ENCODE measurements around the gene NBR1. TPM values are rescaled to one million over a fixed set of nuclear protein-coding genes. Genes with fewer than 3 reads are reported as not detected.
"Not testable (repeated sequence)": the region's sequence is repeated elsewhere in the genome, so short reads cannot be mapped to it uniquely, and the experiment has no call there.

NBR1 gene
- total RNA-seq, 1 donor from 2014 or later = 56.1 TPM

- no peak for DNase-seq (ENCODE audit: low spot score)
- intact Hi-C loops (cut with micrococcal nuclease) = loop anchor here (1.0 to 2.0 kb wide), 8 partner anchors 42 to 1891 kb away; partner anchors contain the start of genes BRCA1, NMT1, PSME3 and RETREG3
- H3K4me1 Mint-ChIP-seq (ENCODE audit: low read depth) = peaks cover 20% of the 10 kb centered on the region
- peaks cover 1% of the 10 kb centered on the region for H3K36me3 Mint-ChIP-seq (ENCODE audit: low read depth)
- no peak overlapping the region for H3K27ac Mint-ChIP-seq
- no peaks in the 10 kb centered on the region for H3K9me3 Mint-ChIP-seq
- no peaks in the 10 kb centered on the region for H3K27me3 Mint-ChIP-seq (ENCODE audit: insufficient read depth)
- H3K4me3 Mint-ChIP-seq = no peak overlapping the region
These were observed 1.4 kb upstream of the NBR1 start for GRCh38 chr17:43169561-43170139.

GRCh38 chr17:43170140-43170765, 761 bp upstream of the NBR1 start:
- peaks cover 22% of the 10 kb centered on the region for H3K4me1 Mint-ChIP-seq (ENCODE audit: low read depth)
- intact Hi-C loops (cut with micrococcal nuclease) = loop anchor here (1.0 to 2.0 kb wide), 8 partner anchors 41 to 1891 kb away; partner anchors contain the start of genes BRCA1, NMT1, PSME3 and RETREG3
- H3K27me3 Mint-ChIP-seq (ENCODE audit: insufficient read depth) = no peaks in the 10 kb centered on the region
- H3K27ac Mint-ChIP-seq = no peak overlapping the region
- no peak overlapping the region for H3K4me3 Mint-ChIP-seq
- peaks cover 4% of the 10 kb centered on the region for H3K36me3 Mint-ChIP-seq (ENCODE audit: low read depth)
- H3K9me3 Mint-ChIP-seq = no peaks in the 10 kb centered on the region
- peak; percentile 87 for DNase-seq (ENCODE audit: low spot score)

- H3K4me3 Mint-ChIP-seq = no peak overlapping the region
- intact Hi-C loops (cut with micrococcal nuclease) = loop anchor here (1.0 to 2.0 kb wide), 5 partner anchors 143 to 1889 kb away; partner anchors contain the start of genes NMT1, RETREG3, RPL27 and TUBG1
- H3K9me3 Mint-ChIP-seq = no peaks in the 10 kb centered on the region
- H3K27ac Mint-ChIP-seq = no peak overlapping the region
- peak; percentile 5 for DNase-seq (ENCODE audit: low spot score)
- H3K36me3 Mint-ChIP-seq (ENCODE audit: low read depth) = peaks cover 16% of the 10 kb centered on the region
- no peaks in the 10 kb centered on the region for H3K27me3 Mint-ChIP-seq (ENCODE audit: insufficient read depth)
- peaks cover 28% of the 10 kb centered on the region for H3K4me1 Mint-ChIP-seq (ENCODE audit: low read depth)
These were observed 823 bp downstream of the NBR1 start for GRCh38 chr17:43171586-43172487.

- Mint-ChIP-seq H3K27me3 (ENCODE audit: insufficient read depth) (no peaks in the 10 kb centered on the region), H3K36me3 (ENCODE audit: low read depth) (peaks cover 19% of the 10 kb centered on the region), H3K27ac (peak overlapping the region; percentile 93), H3K9me3 (no peaks in the 10 kb centered on the region), H3K4me3 (peak overlapping the region; percentile 47), H3K4me1 (ENCODE audit: low read depth) (peaks cover 37% of the 10 kb centered on the region)
- intact Hi-C loops (cut with micrococcal nuclease) = no loop called here
- DNase-seq (ENCODE audit: low spot score) = no peak
These were observed 4.5 kb downstream of the NBR1 start for GRCh38 chr17:43175213-43176118.

GRCh38 chr17:43176119-43176570, 5.1 kb downstream of the NBR1 start:
- Mint-ChIP-seq H3K9me3 (no peaks in the 10 kb centered on the region), H3K4me3 (peak overlapping the region; percentile 47), H3K27me3 (ENCODE audit: insufficient read depth) (no peaks in the 10 kb centered on the region), H3K36me3 (ENCODE audit: low read depth) (peaks cover 19% of the 10 kb centered on the region), H3K4me1 (ENCODE audit: low read depth) (peaks cover 37% of the 10 kb centered on the region), H3K27ac (peak overlapping the region; percentile 93)
- intact Hi-C loops (cut with micrococcal nuclease) = no loop called here
- no peak for DNase-seq (ENCODE audit: low spot score)

GRCh38 chr17:43183921-43184320, 12.9 kb downstream of the NBR1 start:
- Mint-ChIP-seq H3K4me3 (no peak overlapping the region), H3K36me3 (ENCODE audit: low read depth) (peaks cover 23% of the 10 kb centered on the region), H3K27ac (no peak overlapping the region), H3K27me3 (ENCODE audit: insufficient read depth) (no peaks in the 10 kb centered on the region), H3K4me1 (ENCODE audit: low read depth) (no peaks in the 10 kb centered on the region), H3K9me3 (no peaks in the 10 kb centered on the region)
- DNase-seq (ENCODE audit: low spot score) = no peak
- intact Hi-C loops (cut with micrococcal nuclease) = no loop called here

GRCh38 chr17:43186656-43187055, 15.6 kb downstream of the NBR1 start:
- H3K9me3 Mint-ChIP-seq; DNase-seq (ENCODE audit: low spot score); H3K27ac Mint-ChIP-seq; H3K4me3 Mint-ChIP-seq; H3K27me3 Mint-ChIP-seq (ENCODE audit: insufficient read depth); intact Hi-C loops (cut with micrococcal nuclease); H3K4me1 Mint-ChIP-seq (ENCODE audit: low read depth): not testable (repeated sequence)
- peaks cover 38% of the 10 kb centered on the region for H3K36me3 Mint-ChIP-seq (ENCODE audit: low read depth)

GRCh38 chr17:43193251-43193650, 22.2 kb downstream of the NBR1 start:
- no peak for DNase-seq (ENCODE audit: low spot score)
- H3K4me3 Mint-ChIP-seq = no peak overlapping the region
- H3K36me3 Mint-ChIP-seq (ENCODE audit: low read depth) = peaks cover 57% of the 10 kb centered on the region
- H3K27me3 Mint-ChIP-seq (ENCODE audit: insufficient read depth) = no peaks in the 10 kb centered on the region
- H3K27ac Mint-ChIP-seq = no peak overlapping the region
- H3K9me3 Mint-ChIP-seq = no peaks in the 10 kb centered on the region
- no peaks in the 10 kb centered on the region for H3K4me1 Mint-ChIP-seq (ENCODE audit: low read depth)
- intact Hi-C loops (cut with micrococcal nuclease) = no loop called here

- no peak overlapping the region for H3K4me3 Mint-ChIP-seq
- H3K4me1 Mint-ChIP-seq (ENCODE audit: low read depth) = no peaks in the 10 kb centered on the region
- intact Hi-C loops (cut with micrococcal nuclease) = no loop called here
- H3K27ac Mint-ChIP-seq = no peak overlapping the region
- DNase-seq (ENCODE audit: low spot score) = no peak
- no peaks in the 10 kb centered on the region for H3K27me3 Mint-ChIP-seq (ENCODE audit: insufficient read depth)
- peaks cover 55% of the 10 kb centered on the region for H3K36me3 Mint-ChIP-seq (ENCODE audit: low read depth)
- H3K9me3 Mint-ChIP-seq = no peaks in the 10 kb centered on the region
These were observed 28.6 kb downstream of the NBR1 start for GRCh38 chr17:43199633-43200032.

GRCh38 chr17:43200127-43200526, 29.1 kb downstream of the NBR1 start:
- intact Hi-C loops (cut with micrococcal nuclease) = no loop called here
- H3K36me3 Mint-ChIP-seq (ENCODE audit: low read depth) = peaks cover 52% of the 10 kb centered on the region
- H3K27me3 Mint-ChIP-seq (ENCODE audit: insufficient read depth) = no peaks in the 10 kb centered on the region
- DNase-seq (ENCODE audit: low spot score) = no peak
- H3K9me3 Mint-ChIP-seq = no peaks in the 10 kb centered on the region
- H3K27ac Mint-ChIP-seq = no peak overlapping the region
- no peak overlapping the region for H3K4me3 Mint-ChIP-seq
- H3K4me1 Mint-ChIP-seq (ENCODE audit: low read depth) = no peaks in the 10 kb centered on the region

GRCh38 chr17:43203013-43203412, 32.0 kb downstream of the NBR1 start:
- DNase-seq (ENCODE audit: low spot score); H3K9me3 Mint-ChIP-seq; intact Hi-C loops (cut with micrococcal nuclease); H3K4me1 Mint-ChIP-seq (ENCODE audit: low read depth); H3K4me3 Mint-ChIP-seq; H3K27ac Mint-ChIP-seq; H3K27me3 Mint-ChIP-seq (ENCODE audit: insufficient read depth): not testable (repeated sequence)
- H3K36me3 Mint-ChIP-seq (ENCODE audit: low read depth) = peaks cover 49% of the 10 kb centered on the region

- no peaks in the 10 kb centered on the region for H3K27me3 Mint-ChIP-seq (ENCODE audit: insufficient read depth)
- H3K4me3 Mint-ChIP-seq = peak overlapping the region; percentile 97
- H3K4me1 Mint-ChIP-seq (ENCODE audit: low read depth) = peaks cover 34% of the 10 kb centered on the region
- no peak for DNase-seq (ENCODE audit: low spot score)
- no peaks in the 10 kb centered on the region for H3K9me3 Mint-ChIP-seq
- intact Hi-C loops (cut with micrococcal nuclease) = loop anchor here (5.0 kb wide), 1 partner anchor 188 kb away; the partner anchor contains the start of gene VAT1
- H3K36me3 Mint-ChIP-seq (ENCODE audit: low read depth) = peaks cover 22% of the 10 kb centered on the region
- peak overlapping the region; percentile 90 for H3K27ac Mint-ChIP-seq
These were observed 39.6 kb downstream of the NBR1 start for GRCh38 chr17:43210576-43210975.
